HCT116 (cell line): Measurements from ENCODE around the gene ALDH3A1. TPM values are rescaled to one million over a fixed set of nuclear protein-coding genes. Genes with fewer than 3 reads are reported as not detected.

Experiments
- ATAC-seq: fragments of 200-7000 bp; cut with Tn5 transposase; 2 replicates; pipeline ENCODE4 v1.9.1; 2020; ENCODE audit warnings: mild to moderate bottlenecking, moderate library complexity
- BruUV-seq: library from RNA; stranded (reverse); fragments of 400-500 nt; replicated peaks from 2 replicates; lab custom pipeline; 2021; lab: Mats Ljungman, UMichigan
- CTCF ChIA-PET: fragments of 300-600 bp; sonication (Branson Sonifier 250); formaldehyde crosslinking; loops from one replicate; lab custom pipeline; 2021; ENCODE audit warnings: antibody characterized with exemption; lab: Charles Lee
- POLR2A ChIA-PET: fragments of 300-600, 350-600 bp; sonication (Branson Sonifier 250); formaldehyde crosslinking; loops from one replicate; lab custom pipeline; 2021; ENCODE audit warnings: antibody characterized with exemption; lab: Charles Lee
- RAD21 ChIA-PET, 2 experiments: fragments of 300-600 bp; sonication (Branson Sonifier 250); formaldehyde crosslinking; loops; one replicate each; lab custom pipeline; 2023; ENCODE audit warnings: low total read pairs in 2 of 2; ENCODE audit not compliant: uncharacterized antibody in 2 of 2, unreplicated experiment in 2 of 2, low non-redundant PET in 1 of 2; lab: Charles Lee
- DNase-seq: peaks from one replicate; pipeline ENCODE4 v3.0.0-alpha.2; 2010; ENCODE audit warnings: low read depth, low spot score
- H2AFZ ChIP-seq: fragments of 200-600 bp; shearing (Covaris generic), sonication (generic); 2 replicates; pipeline ENCODE4 v1.6.1; 2017; ENCODE audit warnings: low read depth, mixed run types, mixed read lengths, antibody characterized with exemption, low read length; ENCODE audit not compliant: poor library complexity, severe bottlenecking
- H3K27ac ChIP-seq: 2 replicates; pipeline ENCODE4 v1.5.1; 2012; ENCODE audit warnings: low read depth, low read length
- H3K27me3 ChIP-seq: fragments of 200-600 bp; sonication (generic); 2 replicates; pipeline ENCODE4 v1.6.1; 2016; ENCODE audit warnings: mixed run types, low read length, mixed read lengths; ENCODE audit not compliant: insufficient read depth
- H3K36me3 ChIP-seq, 2 experiments: fragments of 200-500 bp in 1 of 2; fragments of 200-600 bp in 1 of 2; sonication (Bioruptor generic) in 1 of 2; sonication (generic) in 1 of 2; 2 replicates each; pipeline versions ENCODE4 v1.5.1 to v1.6.1; 2014 to 2016; ENCODE audit warnings: low read length in 2 of 2, inconsistent platforms in 1 of 2, mixed read lengths in 1 of 2, mixed run types in 1 of 2; ENCODE audit not compliant: insufficient read depth in 2 of 2, control insufficient read depth in 1 of 2
- H3K4me1 ChIP-seq, 2 experiments: fragments of 200-600 bp in 1 of 2; sonication (generic) in 1 of 2; 2 replicates each; pipeline versions ENCODE4 v1.5.1 to v1.6.1; 2012 to 2017; ENCODE audit warnings: low read length in 2 of 2, inconsistent platforms in 1 of 2, mild to moderate bottlenecking in 1 of 2, mixed read lengths in 1 of 2, mixed run types in 1 of 2, moderate library complexity in 1 of 2; ENCODE audit not compliant: insufficient read depth in 2 of 2, control insufficient read depth in 1 of 2
- H3K4me2 ChIP-seq: fragments of 200-600 bp; sonication (generic); 2 replicates; pipeline ENCODE4 v1.6.1; 2017; ENCODE audit warnings: mixed run types, low read length, mixed read lengths
- H3K4me3 ChIP-seq, 2 experiments: fragments of 200-600 bp in 1 of 2; sonication (generic) in 1 of 2; replicated peaks in 1 of 2; 2 replicates each; pipeline ENCODE4 v1.5.1; 2011 to 2016; ENCODE audit warnings: low read length in 2 of 2, control low read depth in 1 of 2, low read depth in 1 of 2, mild to moderate bottlenecking in 1 of 2, mixed read lengths in 1 of 2, mixed run types in 1 of 2
- H3K79me2 ChIP-seq: fragments of 200-600 bp; sonication (generic); 2 replicates; pipeline ENCODE4 v1.6.1; 2017; ENCODE audit warnings: mild to moderate bottlenecking, mixed run types, low read length, moderate library complexity, mixed read lengths; ENCODE audit not compliant: insufficient read depth
- H3K9ac ChIP-seq: fragments of 200-600 bp; sonication (generic); 2 replicates; pipeline ENCODE4 v1.6.1; 2016; ENCODE audit warnings: low read length, mixed read lengths
- H3K9me2 ChIP-seq: fragments of 200-600 bp; sonication (generic), shearing (Covaris generic); 2 replicates; pipeline ENCODE4 v1.6.1; 2017; ENCODE audit warnings: mixed run types, mild to moderate bottlenecking, moderate library complexity; ENCODE audit not compliant: insufficient read depth
- H3K9me3 ChIP-seq, 2 experiments: fragments of 200-500 bp in 1 of 2; fragments of 200-600 bp in 1 of 2; sonication (Bioruptor generic) in 1 of 2; sonication (generic) in 1 of 2; 2 replicates each; pipeline ENCODE4 v1.6.1; 2014 to 2017; ENCODE audit warnings: low read length in 2 of 2, mixed read lengths in 2 of 2, inconsistent platforms in 1 of 2, low read depth in 1 of 2, mild to moderate bottlenecking in 1 of 2, mixed run types in 1 of 2, moderate library complexity in 1 of 2; ENCODE audit not compliant: control insufficient read depth in 1 of 2, insufficient read depth in 1 of 2
- H4K20me1 ChIP-seq: fragments of 200-600 bp; sonication (generic), shearing (Covaris generic); 2 replicates; pipeline ENCODE4 v1.6.1; 2017; ENCODE audit warnings: mixed run types, mild to moderate bottlenecking, moderate library complexity; ENCODE audit not compliant: insufficient read depth
- EGR1 ChIP-seq: IDR thresholded peaks from 2 replicates; pipeline ENCODE4 v1.6.1; 2012; ENCODE audit warnings: low read depth
- EZH2phosphoT487 ChIP-seq: fragments of 200-600 bp; IDR thresholded peaks from 2 replicates; pipeline ENCODE4 v1.6.1; 2018; ENCODE audit warnings: antibody characterized with exemption, borderline replicate concordance
- JUND ChIP-seq: IDR thresholded peaks from 2 replicates; pipeline ENCODE4 v1.6.1; 2012
- RAD21 ChIP-seq: IDR thresholded peaks from 2 replicates; pipeline ENCODE4 v1.6.1; 2012; ENCODE audit warnings: low read depth, mild to moderate bottlenecking
- SIN3A ChIP-seq: IDR thresholded peaks from 2 replicates; pipeline ENCODE4 v1.6.1; 2012; ENCODE audit warnings: low read depth
- SRF ChIP-seq: IDR thresholded peaks from 2 replicates; pipeline ENCODE4 v1.6.1; 2012; ENCODE audit warnings: low read depth
- YY1 ChIP-seq: IDR thresholded peaks from 2 replicates; pipeline ENCODE4 v1.6.1; 2011; ENCODE audit warnings: low read length, low read depth, moderate library complexity, mild to moderate bottlenecking; ENCODE audit not compliant: insufficient replicate concordance; ENCODE audit errors: extremely low read depth
- ZFX ChIP-seq: fragments of 450-650 bp; IDR thresholded peaks from 2 replicates; pipeline ENCODE4 v1.6.1; 2017
- ZNF274 ChIP-seq: fragments of 200-500 bp; sonication (Bioruptor generic); IDR thresholded peaks from 2 replicates; pipeline ENCODE4 v1.6.1; 2014; ENCODE audit warnings: mild to moderate bottlenecking, low read depth, low read length, inconsistent platforms
- intact Hi-C: fragments of 100-400 bp; cut with micrococcal nuclease; formaldehyde crosslinking; loops from 2 replicates; pipeline ENCODE4 v1.10.0; 2022
- total RNA-seq: library from RNA; stranded (reverse); gene quantifications from one replicate; pipeline ENCODE4 v1.2.1, GENCODE V29; 2021; ENCODE audit not compliant: unreplicated experiment
- TF ChIP-seq, protein P1 (sequence below): IDR thresholded peaks from 2 replicates; pipeline ENCODE4 v1.6.1; 2012; ENCODE audit warnings: low read depth

Gene ALDH3A1
- total RNA-seq, 1 experiment from 2014 or later, result 0.86 TPM

DNA sequence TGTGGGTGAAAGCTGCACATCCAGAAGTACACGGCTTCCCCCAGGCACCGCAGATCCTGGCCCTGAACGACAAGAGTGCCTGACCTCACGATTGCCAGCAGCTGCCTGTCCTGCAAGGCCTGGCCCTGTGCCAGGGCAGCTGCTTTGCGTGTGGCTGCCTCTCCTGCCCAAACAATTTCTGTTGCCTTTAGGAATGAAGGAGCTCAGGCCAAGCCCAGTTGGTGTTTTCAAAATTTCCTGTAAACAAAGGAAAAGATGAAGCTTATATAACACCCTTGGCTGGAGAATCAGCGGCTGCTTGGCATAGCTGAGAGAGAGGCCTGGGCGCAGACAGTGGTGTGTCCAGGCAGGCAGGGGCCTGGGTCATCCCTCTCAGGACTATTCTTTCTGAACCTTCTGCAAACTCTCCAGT is 20.0 kb downstream of the ALDH3A1 start:
- Histone ChIP-seq H3K27ac (no peak overlapping the region), H3K9ac (no peak overlapping the region), H3K36me3 (no peaks in the 10 kb centered on the region), H3K4me2 (no peak overlapping the region), H3K4me1 (peaks cover 2 to 6% of the 10 kb centered on the region in 2 experiments; a peak in 2 of 4 replicates), H3K4me3 (no peak overlapping the region), H3K9me2 (no peaks in the 10 kb centered on the region), H3K79me2 (no peaks in the 10 kb centered on the region), H3K27me3 (no peaks in the 10 kb centered on the region), H3K9me3 (no peaks in the 10 kb centered on the region), H2AFZ (no peak overlapping the region), H4K20me1 (no peaks in the 10 kb centered on the region)
- BruUV-seq, result no TSS peak
- POLR2A ChIA-PET, result interaction anchor here (0.5 kb wide), 1 partner anchor 24 kb away, joined by 6 read pairs; no protein-coding TSS in a partner anchor
- DNase-seq (no peak), ATAC-seq (no peak)
- CTCF ChIA-PET, result interaction anchor here (0.7 to 1.4 kb wide), 3 partner anchors 17 to 49 kb away, joined by 3 to 5 read pairs (median 4); no protein-coding TSS in a partner anchor
- intact Hi-C loops, result no loop called here
- no peak for TF ChIP-seq RAD21
- TF ChIP-seq, protein P1, sequence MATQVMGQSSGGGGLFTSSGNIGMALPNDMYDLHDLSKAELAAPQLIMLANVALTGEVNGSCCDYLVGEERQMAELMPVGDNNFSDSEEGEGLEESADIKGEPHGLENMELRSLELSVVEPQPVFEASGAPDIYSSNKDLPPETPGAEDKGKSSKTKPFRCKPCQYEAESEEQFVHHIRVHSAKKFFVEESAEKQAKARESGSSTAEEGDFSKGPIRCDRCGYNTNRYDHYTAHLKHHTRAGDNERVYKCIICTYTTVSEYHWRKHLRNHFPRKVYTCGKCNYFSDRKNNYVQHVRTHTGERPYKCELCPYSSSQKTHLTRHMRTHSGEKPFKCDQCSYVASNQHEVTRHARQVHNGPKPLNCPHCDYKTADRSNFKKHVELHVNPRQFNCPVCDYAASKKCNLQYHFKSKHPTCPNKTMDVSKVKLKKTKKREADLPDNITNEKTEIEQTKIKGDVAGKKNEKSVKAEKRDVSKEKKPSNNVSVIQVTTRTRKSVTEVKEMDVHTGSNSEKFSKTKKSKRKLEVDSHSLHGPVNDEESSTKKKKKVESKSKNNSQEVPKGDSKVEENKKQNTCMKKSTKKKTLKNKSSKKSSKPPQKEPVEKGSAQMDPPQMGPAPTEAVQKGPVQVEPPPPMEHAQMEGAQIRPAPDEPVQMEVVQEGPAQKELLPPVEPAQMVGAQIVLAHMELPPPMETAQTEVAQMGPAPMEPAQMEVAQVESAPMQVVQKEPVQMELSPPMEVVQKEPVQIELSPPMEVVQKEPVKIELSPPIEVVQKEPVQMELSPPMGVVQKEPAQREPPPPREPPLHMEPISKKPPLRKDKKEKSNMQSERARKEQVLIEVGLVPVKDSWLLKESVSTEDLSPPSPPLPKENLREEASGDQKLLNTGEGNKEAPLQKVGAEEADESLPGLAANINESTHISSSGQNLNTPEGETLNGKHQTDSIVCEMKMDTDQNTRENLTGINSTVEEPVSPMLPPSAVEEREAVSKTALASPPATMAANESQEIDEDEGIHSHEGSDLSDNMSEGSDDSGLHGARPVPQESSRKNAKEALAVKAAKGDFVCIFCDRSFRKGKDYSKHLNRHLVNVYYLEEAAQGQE, result no peak
- no peak for TF ChIP-seq EGR1
- no peak for TF ChIP-seq YY1
- RAD21 ChIA-PET, result no interaction called here

DNA sequence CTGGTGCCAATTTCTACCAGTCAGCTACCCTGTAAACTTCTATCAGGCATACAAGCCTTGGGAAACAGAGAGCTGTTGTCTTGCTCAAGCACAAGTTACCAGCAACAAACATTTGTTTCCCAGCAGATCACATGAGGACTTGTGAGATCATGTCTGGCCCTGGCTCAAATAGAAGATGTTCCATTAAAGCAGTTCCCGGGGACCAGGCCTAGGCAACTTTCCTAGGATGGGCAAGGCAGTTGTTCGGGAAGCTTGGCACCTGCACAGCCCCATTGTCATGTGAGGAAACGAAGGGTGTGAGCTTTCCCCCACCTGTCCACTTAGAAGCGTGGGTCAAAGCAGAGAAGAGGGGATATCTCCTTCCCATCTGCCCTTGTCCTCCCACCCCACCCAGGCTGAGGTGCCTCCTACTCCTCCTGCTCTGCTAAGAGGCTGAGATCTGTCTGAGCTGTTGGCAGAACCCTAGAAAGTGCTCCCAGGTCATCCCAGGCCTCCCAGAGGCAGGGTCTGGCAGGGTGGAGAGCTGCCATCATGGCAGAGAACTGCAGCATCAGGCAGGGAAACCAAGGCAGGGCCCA is 20.5 kb downstream of the ALDH3A1 start:
- Histone ChIP-seq H3K9me2 (no peaks in the 10 kb centered on the region), H3K27me3 (no peaks in the 10 kb centered on the region), H3K4me2 (no peak overlapping the region), H2AFZ (no peak overlapping the region), H4K20me1 (no peaks in the 10 kb centered on the region), H3K79me2 (no peaks in the 10 kb centered on the region), H3K36me3 (no peaks in the 10 kb centered on the region), H3K27ac (no peak overlapping the region), H3K4me3 (no peak overlapping the region), H3K9ac (no peak overlapping the region), H3K4me1 (peaks cover 2 to 6% of the 10 kb centered on the region in 2 experiments; a peak in 2 of 4 replicates), H3K9me3 (no peaks in the 10 kb centered on the region)
- RAD21 ChIA-PET, result no interaction called here
- intact Hi-C loops, result no loop called here
- DNase-seq, result no peak
- CTCF ChIA-PET, result interaction anchor here (1.4 kb wide), 2 partner anchors 17 to 27 kb away, joined by 4 to 5 read pairs; no protein-coding TSS in a partner anchor
- no TSS peak for BruUV-seq
- no peak for ATAC-seq
- POLR2A ChIA-PET, result interaction anchor here (0.5 kb wide), 1 partner anchor 24 kb away, joined by 6 read pairs; no protein-coding TSS in a partner anchor
- TF ChIP-seq SRF, result no peak
- TF ChIP-seq JUND, result no peak
- TF ChIP-seq ZNF274, result no peak
- TF ChIP-seq, protein P1, result no peak
- TF ChIP-seq ZFX, result no peak
- TF ChIP-seq EZH2phosphoT487, result no peak
- no peak for TF ChIP-seq SIN3A
